Stimulated activated CD8-positive, alpha-beta memory T cell treated with anti-CD3 and anti-CD28 coated beads, Interleukin-15, amount 100 ng/mL, for 4 hours (primary cell): ENCODE data around the gene SBSN.
A peak's percentile ranks its signal among the peaks of the same experiment; 100 is the strongest.

Source experiments
- DNase-seq, 2 donors: peaks; one replicate each; pipeline ENCODE4 v3.0.0-alpha.2; 2020; ENCODE audit warnings: low read depth in 2 of 2

SBSN gene

DNA sequence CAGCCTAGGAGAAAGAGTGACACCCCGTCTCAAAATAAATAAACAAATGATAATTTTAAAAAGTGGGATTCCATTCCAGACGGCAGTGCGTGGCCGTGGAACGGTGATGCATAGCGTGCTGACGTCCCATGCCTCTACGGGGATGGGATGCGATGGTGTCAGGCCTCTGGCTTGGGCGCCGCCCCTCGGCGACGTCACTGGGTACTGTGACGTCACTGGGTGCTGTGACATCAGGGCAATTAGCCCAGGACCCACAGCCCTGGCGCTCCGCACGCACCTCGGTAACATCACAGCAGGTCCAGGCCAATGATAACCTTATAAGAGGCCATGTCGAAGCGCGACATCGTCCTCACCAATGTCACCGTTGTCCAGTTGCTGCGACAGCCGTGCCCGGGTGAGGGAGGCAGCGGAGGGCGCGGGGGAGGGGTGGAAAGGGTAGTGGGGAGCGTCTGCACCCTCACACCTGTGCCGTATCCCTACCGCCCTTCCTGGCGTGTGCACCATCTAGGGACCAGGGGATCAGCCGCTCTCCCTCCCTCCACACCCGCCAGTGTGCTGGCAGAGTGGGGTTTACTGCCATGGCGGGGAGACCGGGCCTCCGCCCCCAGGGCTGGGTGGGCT lies 5.2 kb upstream of the SBSN start, which contains the start of gene GAPDHS:
TSS of gene GAPDHS (plus strand) at position 256 of the 621 bp plus-strand sequence. CDS start at position 328, 72 bp downstream.
- DNase-seq, result no peak

DNA sequence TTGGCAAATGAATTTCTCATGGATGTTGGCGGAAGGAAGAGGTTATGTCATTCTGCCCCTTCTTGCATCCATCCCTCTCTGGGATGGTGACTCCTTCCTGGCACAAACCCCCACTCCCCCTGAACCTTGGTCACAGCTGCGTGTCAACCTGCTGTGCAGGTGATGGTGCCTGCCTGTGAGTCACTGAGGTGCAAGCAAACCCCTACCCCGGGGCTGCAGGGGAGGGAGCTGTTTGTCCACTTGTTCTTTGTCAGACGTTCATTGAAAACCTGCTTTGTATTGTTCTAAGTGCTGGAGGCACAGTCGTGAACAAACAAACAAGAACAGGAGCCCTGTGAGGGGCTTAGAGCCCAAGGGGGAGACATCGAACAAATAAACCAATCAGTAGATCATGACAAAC lies 3.2 kb upstream of the SBSN start:
- DNase-seq, result no peak

DNA sequence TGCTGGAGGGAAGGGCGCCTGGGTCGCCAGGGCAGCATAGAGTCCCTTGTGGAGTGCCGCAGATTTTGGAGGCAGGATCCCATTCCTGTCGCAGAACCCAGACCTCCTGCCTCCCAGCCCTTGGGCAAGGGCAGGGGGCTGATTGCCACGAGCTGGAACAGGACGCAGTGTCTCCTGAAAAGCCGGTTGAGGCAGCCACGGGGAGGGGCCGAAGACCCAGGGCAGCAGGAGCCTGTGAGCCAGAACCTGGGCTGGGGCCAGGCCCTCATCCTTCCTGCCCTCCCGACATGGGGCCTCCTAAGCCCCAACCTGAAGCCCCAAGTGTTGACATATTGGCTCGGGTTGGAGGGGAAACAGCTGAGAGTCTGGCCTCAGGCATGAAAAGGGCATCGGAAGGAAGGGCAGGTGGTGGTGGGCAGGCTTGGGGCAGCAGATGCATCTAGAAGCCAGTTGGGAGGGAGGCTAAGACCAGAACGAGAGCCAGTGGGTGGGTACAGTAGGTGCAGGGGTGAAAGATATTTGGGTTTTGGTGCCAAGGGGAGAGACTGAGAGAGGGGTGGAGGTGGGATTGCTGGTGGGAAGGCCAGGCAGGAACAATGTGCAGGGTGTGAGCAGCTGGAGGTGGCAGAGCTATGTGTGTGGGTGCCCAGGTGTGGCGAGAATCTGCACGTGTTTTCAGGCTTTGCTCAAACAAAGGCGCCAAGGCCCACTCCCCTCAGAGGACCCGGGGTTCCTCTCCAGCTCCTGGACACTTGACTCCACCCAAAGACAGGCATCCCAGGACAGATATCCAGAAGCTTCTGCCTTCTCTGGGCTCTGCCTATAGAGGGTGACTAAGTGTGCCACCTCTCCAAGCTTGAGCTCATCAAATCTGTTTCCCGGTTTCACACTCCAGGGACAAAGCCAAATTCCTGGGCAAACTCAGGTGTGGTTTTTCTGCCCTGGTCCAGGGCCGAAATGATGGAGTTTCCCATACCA lies 1.4 kb upstream of the SBSN start:
- DNase-seq, result no peak

DNA sequence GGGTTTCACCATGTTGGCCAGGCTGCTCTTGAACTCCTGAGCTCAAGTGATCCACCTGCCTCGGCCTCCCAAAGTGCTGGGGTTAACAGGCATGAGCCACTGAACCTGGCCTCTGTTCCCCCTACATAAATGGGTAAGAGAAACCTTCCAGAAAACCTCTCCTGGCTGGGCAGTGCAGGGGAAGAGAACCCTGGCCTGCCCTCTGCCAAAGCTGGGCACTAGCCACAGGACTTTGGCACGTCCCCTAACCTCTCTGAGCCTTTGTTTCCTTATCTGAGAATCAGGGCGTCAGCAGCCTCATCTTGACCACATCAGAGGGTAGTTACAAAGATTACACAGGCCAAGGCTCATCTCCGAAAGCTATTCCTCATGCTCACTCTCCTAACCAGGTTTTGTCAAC lies 2.2 kb downstream of the SBSN start:
- no peak for DNase-seq

DNA sequence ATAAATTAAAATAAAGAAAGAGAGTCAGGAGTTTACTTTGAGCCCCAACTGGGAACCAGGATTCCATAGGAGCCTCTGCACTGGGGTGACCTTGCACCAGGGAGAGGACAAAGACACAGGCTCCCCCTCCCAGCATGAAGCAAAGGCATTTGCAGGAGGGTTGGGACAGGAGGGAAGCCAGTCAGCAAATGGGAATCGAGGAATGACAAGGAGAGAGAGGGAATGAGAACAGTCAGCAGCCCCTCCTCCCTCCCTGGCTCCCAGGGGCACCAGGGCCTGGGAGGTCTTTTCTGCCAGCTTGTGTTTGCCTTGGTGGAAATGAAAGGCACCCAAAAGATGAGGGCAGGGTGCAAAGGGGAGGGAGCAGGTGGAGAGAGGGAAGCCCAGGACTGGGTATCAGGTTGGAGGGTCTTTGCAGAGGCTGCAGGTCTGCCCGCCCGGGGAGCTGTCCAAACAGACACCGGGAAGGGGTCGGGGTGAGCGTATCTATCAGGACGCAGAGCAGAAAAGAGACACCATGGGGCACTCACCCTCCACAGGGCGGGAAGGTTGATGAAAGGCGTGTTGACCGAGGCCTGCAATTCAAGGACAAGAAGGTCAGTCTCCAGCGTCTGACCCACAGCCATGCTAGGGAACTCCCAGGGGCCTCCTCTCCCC lies 3.8 kb downstream of the SBSN start:
- DNase-seq, result no peak

DNA sequence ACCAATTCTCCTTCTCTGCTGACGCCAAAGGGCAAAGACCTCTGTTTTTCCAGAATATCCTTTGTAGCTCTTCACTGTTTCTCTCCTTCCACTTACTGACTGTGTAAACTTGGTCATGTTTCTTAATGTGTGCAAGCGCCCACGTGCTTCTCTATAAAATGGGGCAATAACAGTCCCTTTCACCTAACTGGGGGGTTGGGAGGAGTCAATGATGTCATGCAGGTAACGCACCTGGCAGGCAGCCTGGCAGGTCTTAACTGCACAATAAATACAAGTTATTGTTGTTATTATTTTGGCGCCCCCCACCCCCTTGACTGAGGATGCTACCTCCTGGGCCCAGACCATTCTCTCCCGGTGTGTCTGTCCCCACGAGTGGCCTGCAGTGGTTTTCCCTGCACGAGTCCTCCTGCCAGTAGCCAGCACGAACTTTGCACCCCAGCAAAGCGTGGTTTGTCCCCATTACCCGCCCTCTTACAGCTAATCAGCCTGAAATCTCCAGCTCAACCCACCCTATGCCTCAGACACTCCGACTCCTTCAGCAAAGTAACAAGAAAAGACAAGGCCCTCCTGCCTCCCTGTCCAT lies 5.3 kb downstream of the SBSN start:
- DNase-seq, result no peak

DNA sequence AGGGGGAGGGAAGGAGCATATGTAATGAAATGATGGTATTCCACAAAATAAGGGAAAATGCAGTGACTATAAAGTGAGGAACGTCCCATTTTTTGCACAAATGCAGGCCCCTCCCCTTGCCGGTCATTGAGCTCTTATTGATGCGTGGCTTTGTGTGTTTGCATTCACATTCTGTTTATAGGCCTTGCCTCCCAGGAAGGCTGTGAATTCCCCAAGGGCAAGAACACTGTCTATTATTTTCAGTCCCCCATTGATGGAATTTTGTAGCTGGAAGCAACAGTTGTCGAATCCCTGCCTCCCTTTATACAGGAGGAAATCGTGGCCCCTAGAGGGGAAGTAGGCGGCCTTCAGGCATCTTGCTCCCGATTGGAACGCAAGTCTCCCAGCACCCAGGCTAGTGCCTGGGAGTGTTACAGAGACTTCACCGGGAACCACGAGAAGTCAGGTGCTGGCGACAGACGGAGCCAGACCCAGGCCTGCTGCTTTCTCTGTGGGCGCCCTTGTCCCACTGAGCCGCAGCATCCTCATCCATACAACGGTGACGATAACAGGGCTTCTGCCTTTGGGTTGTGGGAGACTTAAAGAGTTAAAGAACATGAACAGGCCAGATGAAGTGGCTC lies 6.9 kb downstream of the SBSN start:
- no peak for DNase-seq

DNA sequence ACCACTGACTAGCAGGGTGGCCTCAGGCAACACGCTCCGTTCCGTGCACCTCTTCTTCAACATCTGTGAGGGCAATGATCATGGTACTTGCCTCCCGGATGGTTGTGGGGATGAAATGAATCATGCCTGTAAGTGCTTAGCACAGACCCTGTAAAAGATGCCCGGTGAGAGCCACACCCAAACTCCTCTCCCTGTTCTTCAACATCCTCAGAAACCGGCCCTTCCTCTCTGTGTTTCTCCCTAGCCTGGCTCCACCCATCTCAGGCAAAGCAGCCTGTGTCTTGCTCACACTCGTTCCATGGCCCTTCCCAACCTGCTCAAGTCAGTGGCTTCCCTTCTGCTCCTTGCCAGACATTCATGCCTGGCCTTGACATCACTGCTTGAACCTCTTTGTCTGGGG lies 8.8 kb downstream of the SBSN start:
- no peak for DNase-seq

DNA sequence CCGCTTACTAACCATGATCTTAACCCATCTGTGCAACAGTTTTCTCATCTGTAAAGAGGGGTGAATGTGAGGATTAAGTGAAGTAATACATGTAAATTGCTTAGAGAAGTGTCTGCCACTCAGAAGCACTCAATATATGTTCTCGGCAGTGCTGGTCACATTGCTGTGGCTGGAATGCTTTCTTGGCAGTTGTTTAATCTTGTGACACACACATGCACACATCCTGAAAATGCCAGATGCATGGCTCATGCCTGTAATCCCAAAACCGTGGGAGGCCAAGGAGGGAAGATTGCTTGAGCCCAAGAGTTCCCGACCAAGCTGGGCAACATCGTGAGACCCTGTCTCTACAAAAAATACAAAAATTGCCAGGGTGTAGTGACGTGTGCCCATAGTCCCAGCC lies 9.8 kb downstream of the SBSN start:
- DNase-seq, result no peak

DNA sequence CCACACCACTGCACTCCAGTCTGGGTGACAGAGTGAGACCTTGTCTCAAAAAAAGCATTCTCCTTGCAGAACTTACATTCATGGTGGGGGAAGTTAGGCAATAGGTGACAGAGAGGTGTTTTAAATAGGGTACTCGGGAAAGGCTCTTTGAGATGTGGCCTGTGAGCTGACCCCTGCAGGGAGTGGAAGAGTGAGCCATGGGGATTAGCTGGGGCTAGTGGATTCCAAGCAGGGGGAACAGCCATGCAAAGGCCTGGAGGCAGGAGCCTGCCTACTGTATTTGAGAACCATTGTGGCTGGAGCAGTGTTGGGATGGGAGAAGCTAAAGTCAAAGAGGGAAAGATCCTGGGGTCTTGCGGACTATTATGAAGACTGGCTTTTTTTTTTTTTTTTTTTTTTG lies 10.8 kb downstream of the SBSN start:
- no peak for DNase-seq

DNA sequence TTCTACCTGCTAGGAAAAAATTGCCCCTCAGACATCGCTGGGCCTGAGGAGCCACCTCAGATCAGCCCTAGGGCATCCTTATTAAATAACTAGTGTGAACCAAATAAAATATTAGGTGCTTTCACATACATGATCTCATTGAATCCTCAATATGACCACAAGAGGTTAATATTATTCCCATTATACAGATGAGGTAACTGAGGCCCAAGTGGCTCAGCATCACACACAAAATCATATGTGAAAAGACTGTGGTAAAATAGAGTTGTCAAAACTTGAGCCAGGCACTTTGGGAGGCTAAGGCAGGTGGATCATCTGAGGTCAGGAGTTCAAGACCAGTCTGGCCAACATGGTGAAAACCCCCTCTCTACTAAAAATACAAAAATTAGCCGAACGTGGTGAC lies 11.8 kb downstream of the SBSN start:
- no peak for DNase-seq

DNA sequence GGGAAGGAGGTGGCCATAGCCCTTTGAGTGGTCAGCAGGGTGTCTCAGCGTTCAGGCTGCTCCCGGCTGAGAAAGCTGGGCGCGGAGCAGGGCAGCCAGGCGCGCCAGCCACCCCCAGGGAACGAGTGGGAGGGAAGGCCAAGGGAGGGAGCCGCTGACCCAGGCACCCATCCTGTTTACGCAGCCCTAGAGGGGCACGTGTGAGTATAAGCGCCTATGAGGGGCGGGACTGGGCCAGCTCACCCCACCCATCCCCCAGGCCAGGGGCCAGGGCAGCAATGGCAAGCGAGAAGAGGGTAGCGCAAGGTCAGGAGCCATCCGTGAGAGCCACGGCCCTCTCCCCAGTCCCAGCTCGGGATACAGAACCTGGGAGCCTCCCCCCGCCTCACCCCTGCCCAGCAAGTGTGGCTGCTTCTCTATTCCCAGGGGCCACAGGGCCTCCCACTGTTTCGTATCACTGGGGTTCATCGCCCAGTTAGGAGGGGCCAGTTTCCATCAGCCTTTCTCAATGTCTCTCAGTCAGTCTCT lies 13.8 kb downstream of the SBSN start:
- no peak for DNase-seq

DNA sequence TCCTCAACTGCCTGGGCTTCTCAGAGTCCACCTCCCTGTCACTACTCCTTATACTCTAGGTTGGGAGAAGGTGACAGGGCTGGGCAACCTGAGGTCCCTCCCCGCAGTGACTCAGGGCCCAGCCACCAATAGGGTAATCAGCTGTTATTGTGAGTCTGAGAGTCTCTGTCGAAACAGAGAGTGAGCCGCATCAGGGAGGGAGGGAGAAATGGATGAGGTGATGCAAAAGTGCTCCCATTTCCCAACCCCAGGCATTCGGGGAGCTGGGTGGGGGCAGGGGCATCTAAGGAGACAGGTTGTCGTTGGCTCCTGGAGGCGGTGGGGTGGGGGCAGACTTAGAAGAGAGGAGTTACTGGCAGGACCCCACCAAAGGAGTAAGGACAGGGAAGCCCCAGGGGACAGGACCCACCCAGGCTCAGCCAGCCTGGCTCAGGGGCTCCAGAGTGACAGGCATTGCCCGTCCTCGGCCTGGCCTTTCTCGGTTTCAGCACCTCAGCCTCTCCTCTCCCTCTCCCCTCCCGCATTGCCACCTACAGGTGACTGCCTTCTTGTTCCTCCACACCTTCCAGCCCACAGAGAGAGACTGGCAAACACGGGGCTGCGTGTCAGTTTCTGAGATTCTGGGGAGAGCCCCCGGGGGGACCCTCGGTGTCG lies 14.4 kb downstream of the SBSN start, which contains the start of gene DMKN:
TSS of gene DMKN (minus strand) at position 22 of the 654 bp plus-strand sequence. CDS start 174 bp downstream, outside the sequence.
- DNase-seq, result no peak

DNA sequence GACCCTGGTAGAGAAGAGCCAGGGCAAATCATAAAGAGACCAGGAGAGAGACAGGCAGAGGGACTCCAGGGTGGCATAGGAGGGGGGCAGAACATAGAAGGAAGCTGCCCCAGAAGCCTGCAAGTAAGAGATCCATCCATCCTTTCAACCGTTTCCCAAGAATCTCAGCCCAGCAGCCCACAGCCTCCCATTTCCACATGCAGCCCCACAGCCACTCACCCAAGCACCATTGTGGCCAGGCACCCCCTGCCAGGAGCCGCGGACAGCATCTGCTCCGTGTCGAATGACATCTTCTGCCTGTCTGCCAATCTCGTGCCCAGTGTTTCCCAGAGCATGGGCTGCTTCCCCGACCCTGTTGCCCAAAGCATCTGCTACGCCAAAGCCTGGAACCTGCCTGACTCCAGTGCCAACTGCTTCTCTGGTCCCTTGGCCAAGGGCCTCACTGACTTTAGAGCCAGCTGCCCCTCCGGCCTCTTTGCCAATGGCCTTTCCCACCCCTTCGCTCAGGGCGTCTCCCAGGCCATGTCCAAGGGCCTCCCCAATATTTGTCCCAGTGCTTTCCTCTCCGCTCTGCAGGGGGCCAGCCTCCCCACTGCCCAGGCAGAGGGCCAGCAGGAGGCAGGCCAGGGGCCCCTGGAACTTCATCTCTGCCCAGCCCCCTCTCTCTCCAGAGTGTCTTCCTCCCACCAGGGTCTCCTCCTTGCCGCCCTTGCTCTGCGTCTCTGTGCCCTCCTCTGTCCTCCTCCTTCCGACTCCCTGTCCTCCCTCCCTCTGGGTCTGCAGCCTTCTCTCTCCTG lies 15.1 kb downstream of the SBSN start:
- DNase-seq, result no peak

DNA sequence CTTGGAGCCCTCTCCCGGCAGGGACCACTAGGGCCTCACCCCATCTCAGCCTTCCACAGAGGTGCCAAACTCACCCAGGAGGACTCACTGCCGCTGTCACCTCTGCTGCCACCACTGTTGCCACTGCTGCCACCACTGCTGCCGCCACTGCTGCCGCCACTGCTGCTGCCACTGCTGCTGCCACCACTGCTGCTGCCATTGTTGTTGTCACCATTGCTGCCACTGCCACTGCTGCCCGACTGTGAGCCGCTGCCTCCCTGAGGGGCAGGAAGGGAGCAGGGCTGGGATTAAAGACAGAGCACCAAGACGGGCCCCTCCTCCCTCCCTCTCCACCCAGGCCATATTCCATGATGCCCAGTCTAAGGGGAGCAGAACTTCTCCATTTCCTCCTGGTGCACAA lies 16.8 kb downstream of the SBSN start:
- no peak for DNase-seq

DNA sequence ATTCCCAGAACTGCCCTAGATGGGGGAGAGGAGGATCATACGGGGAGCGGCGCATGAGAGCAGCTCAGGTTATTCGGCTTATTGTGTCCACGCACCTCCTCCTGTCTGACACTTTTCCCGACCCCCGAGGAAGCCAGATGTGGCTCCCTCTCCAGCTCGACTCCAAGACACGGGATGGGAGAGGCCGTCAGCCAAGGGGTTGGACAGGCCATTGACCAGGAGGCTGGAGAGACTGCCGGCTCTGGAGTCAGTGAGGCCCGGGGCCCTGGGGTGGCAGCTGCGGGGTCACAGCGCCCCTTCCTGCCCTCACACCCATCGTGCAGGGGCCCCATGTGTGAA lies 17.5 kb downstream of the SBSN start:
- no peak for DNase-seq

DNA sequence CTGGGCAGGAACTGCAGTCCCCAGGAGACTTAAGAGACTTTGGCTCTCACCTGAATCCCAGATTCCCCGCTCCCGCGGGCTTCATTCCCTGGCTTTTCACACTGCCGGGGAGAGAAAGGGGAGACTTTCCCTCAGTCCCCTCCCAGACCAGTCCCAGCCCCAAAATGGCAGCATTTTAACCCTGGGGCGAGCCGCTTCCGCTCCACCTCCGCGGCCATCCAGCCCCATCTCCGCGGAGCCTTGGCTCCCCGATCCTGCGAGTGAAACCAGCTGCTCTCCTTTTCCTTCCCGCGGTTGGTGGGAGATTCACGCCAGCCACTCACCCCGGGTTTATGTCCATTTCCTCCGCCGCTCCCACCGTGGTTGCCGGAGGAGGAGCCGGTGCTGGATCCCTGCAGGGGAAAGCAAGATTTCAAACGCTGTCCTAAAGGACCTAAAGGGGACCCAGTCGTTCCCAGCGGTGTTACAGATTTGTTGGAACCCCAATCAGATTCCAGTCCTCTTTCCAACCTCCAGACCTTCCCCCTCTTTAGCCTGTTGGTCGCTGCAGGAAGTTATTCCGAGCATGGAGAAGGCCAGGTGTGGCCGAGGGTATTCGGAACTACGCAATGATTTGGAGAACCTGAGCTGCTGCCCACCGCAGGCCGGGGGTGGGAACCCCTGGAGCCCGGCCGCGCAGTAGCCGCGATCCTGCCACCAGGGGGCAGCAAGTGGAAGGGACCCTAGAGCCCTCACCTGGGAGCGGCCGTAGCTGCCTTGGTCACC lies 18.1 kb downstream of the SBSN start:
- peak; percentile 36 to 42 for DNase-seq

DNA sequence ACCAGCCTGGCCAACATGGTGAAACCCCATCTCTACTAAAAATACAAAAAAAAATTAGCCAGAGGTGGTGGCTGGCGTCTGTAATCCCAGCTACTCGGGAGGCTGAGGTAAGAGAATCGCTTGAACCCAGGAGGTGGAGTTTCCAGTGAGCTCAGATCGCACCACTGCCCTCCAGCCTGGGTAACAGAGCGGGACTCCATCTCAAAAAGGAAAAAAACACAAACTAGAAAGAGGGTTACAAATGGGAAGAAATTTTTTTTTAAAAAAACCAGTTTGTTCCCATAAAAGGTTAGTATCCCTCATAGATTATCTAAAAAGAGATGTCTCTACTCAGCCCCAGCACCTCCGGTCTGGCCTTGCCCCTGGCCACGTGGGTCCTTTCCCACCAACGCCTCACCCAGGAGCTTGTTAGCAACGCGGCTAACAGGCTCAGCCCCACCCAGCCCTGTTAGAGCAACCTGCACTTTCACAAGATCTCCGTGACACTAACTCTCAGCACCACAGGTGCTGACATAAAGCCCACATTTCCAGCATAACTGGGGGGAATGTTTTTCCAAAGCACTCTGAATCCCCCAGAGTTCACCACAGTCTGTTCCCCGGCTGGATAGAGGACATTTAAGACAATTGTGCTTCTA lies 19.0 kb downstream of the SBSN start:
- peak in 1 of 2 donors; percentile 10 for DNase-seq

DNA sequence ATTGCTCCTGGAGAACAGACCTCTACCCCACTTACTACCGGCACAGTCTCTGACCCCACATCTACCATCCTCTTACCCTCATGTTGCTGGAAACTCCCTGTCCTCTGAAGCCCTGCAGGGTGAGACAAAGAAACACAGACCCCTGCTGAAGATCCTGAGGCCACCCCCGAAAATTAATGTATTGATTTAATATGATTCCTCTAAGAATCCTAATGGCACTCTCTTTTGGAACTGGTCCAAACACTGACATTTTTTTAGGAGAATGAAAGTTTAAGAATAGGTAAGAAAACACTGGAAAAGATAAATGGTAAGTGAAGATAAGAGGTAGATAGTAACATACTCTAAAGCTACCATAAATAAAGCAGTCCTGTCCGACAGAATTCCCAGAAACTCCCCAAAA lies 20.0 kb downstream of the SBSN start:
- no peak for DNase-seq
